GM18505 (cell line): ENCODE data around the gene TP73.
"Not testable (repeated sequence)": the region's sequence is repeated elsewhere in the genome, so short reads cannot be mapped to it uniquely, and the experiment has no call there.

Experiments
- ATAC-seq: cut with Tn5 transposase; IDR thresholded peaks from one replicate; pipeline ENCODE4 v1.9.1; 2021; ENCODE audit not compliant: unreplicated experiment
- POLR2A ChIP-seq: IDR thresholded peaks from 4 replicates; pipeline ENCODE4 v1.6.1; 2011; ENCODE audit warnings: borderline replicate concordance; ENCODE audit not compliant: insufficient read depth, insufficient read length; ENCODE audit errors: extremely low read depth

The TP73 gene

DNA sequence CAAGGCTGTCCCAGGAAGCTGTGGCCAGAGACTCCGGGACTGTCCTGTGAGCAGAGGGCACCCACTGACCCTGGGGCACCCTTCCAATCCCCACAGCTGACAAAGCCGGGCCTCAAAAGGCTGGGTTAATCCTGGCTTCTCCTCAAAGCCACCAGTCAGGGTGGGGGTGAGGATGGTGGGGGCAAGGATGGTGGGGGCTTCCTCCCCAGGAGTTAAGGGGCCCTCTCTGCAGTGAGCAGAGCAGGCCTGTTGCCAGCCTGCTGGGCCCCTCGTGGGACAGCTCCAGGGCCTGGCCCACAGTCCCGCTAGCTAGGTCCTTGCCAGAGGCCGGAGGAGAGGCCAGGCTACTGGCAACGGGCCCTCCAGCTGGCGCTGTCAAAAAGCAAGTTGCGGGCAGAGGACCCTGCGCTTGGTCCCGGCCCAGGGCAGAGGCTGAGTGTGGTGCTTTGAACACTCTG is 62.0 kb downstream of the TP73 start:
- ATAC-seq = no peak
- TF ChIP-seq POLR2A = no peak

GRCh38 chr1:3714814-3715213 is 62.5 kb downstream of the TP73 start:
- no peak for TF ChIP-seq POLR2A

DNA sequence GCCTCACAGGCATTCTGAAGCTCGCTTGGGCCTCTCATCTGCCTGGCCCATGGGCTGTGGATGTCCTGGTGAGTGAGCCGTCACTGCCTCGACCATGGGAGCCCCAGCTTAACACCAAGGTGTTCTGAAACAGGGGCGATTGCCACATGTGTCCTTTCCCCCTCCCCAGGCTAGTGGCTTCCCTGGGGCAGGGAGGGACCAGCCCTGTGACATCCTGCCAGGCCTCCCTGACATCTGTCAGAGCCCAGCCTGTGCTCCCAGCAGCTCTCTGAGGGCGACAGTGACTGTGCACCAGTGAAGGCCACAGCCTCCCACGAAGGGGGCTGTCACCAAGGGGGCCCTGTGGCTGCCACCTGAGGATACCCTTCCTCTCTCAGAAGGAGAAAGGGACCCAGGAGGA is 64.0 kb downstream of the TP73 start:
- no peak for ATAC-seq

More at GRCh38 chr1:3714814-3715213, 62.5 kb downstream of the TP73 start:
- ATAC-seq = no peak

GRCh38 chr1:3717041-3717714 is 64.9 kb downstream of the TP73 start:
- no peak for TF ChIP-seq POLR2A
- no peak for ATAC-seq

More for the DNA sequence above, 64.0 kb downstream of the TP73 start:
- no peak for TF ChIP-seq POLR2A

DNA sequence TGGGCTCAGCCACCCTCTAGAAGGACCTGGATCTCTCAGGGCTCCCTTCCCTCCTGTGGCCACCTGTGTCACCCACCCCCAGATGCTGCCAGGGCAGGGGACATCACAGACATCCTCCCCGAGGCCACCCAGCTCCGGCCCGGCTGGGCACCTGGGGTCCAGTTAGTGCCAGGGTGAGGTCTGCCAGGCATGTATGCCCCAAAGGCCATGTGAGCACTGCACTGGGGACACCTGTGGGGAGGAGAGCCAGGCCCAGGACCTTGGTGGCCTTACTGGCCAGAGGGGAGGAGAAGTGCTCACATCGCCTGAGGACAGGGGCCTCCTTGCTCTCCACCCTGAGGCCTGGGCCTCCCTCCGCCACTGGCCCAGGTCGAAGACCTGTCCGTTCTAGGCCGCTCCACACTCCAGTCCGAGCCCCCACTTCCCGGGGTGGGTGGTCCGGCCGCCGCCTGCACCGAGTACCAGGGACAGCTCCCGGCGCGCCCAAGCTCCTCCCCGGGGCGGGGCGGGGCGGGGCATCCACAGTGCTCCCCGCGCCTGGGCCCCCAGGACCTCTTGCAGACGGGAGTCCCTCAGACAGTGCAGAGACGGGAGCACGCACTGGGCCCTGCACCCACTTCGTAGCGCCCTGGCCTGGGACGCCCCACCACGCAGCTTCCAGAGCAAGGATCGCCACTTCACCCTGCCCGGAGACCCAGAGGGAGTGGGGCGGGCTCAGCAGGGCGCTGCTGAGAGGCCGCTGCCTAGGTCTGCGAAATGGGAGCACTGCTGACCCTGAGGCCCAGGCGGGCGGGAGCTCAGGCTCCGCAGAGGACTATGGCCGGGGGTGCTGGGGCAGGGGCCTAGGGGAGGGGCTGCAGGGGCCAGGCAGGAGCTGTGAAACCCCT is 65.6 kb downstream of the TP73 start:
- TF ChIP-seq POLR2A = no peak
- no peak for ATAC-seq

DNA sequence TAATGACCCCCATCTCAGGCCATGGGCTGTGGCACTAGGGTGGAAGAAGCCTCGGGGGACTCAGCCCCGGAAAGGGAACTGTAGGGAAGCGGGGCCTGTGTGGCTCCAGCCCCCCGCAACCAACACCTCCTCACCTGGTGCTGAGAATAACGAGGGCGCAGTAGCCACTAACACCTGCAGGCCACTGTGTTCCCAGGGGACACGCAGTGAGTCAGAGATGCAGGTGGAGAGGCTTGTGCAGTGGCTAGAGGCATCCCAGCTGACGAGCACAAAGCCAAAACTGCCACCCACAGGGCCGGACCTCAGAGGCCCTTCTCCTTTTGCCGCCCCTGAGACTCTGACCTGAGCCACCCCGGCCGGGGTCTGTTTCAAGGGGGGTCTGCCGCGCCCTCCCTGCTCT is 66.4 kb downstream of the TP73 start:
- TF ChIP-seq POLR2A = no peak
- no peak for ATAC-seq

- no peak for ATAC-seq
Observed at GRCh38 chr1:3721955-3722465, 69.7 kb downstream of the TP73 start.

DNA sequence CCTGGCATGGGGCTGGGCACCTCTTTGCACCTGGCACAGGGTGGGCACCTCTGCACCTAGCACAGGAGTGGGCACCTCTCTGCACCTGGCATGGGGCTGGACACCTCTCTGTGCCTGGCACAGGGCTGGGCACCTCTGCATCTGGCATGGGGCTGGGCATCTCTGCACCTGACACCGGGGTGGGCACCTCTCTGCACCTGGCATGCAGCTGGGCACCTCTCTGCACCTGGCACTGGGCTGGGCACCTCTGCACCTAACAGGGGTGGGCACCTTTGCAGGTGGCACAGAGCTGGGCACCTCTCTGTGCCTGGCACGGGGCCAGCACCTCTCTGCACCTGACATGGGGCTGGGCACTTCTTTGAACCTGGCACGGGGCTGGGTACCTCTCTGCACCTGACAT is 70.5 kb downstream of the TP73 start:
- ATAC-seq = no peak
- no peak for TF ChIP-seq POLR2A

More at GRCh38 chr1:3721955-3722465, 69.7 kb downstream of the TP73 start:
- no peak for TF ChIP-seq POLR2A

- ATAC-seq = not testable (repeated sequence)
Observed at GRCh38 chr1:3724416-3725030, 72.2 kb downstream of the TP73 start.

- TF ChIP-seq POLR2A = no peak
Observed at GRCh38 chr1:3725366-3725765, 73.0 kb downstream of the TP73 start.

GRCh38 chr1:3727042-3727824 is 74.9 kb downstream of the TP73 start:
- no peak for ATAC-seq
- no peak for TF ChIP-seq POLR2A

More at GRCh38 chr1:3725366-3725765, 73.0 kb downstream of the TP73 start:
- no peak for ATAC-seq

DNA sequence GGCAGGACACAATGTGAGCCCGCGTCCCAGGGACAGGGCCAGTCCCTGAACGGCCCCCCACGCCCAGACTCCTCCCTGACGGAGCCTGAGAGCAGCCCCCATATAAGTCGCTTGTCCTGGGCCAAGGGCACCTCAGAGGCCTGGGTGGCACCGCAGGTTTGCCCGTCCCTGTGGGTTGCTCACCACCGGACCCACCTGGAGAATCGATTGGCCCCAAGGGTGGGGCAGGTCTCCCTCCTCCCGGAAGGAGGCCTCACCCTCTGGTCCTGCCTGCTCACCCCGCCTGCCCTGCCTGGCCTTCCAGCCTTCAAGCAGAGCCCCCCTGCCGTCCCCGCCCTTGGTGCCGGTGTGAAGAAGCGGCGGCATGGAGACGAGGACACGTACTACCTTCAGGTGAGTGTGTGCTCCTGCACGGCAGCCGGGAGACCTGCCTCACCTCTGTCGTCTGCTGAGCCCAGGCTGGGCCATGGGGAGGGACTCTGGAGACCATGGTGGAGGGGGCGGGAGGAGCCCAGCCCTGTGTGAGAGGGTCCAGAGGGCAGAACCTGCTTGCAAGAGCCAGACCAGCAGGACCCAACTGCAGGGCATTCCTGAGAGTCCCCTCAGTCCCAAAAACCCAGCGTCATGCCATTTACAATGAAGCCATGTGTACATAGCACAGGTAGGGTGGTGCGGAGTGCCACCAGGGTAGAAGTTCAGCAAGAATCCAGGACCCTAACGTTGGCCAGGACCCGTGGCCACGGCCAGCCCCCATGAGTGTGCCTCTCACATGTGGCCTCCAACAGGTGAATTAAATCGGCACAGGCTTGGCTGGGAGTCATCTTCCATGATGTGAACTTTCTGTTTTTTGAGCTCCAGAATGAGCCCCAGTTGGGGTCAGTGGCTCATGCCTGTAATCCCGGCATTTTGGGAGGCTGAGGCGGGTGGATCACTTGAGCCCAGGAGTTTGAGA is 75.8 kb downstream of the TP73 start:
- no peak for ATAC-seq
- TF ChIP-seq POLR2A = no peak
